ENCODE measurements around the gene LIMK2.
"Not testable (repeated sequence)": the region's sequence is repeated elsewhere in the genome, so short reads cannot be mapped to it uniquely, and the experiment has no call there.

Gene LIMK2

GRCh38 chr22:31288496-31289240 lies 76.6 kb downstream of the LIMK2 start:
- no peak for DNase-seq (ENCODE audit: extremely low read depth in 1 of 2, low read depth in 1 of 2)

- no peak for DNase-seq (ENCODE audit: extremely low read depth in 1 of 2, low read depth in 1 of 2)
Measured at GRCh38 chr22:31289344-31289743, 77.2 kb downstream of the LIMK2 start.

GRCh38 chr22:31290494-31291471 lies 78.7 kb downstream of the LIMK2 start:
- peak; percentile 88 to 91 for DNase-seq (ENCODE audit: extremely low read depth in 1 of 2, low read depth in 1 of 2)

GRCh38 chr22:31291481-31292235 lies 79.6 kb downstream of the LIMK2 start:
- no peak for DNase-seq (ENCODE audit: extremely low read depth in 1 of 2, low read depth in 1 of 2)

GRCh38 chr22:31292236-31292989 lies 80.3 kb downstream of the LIMK2 start, which contains the start of gene PIK3IP1:
TSS of gene PIK3IP1 (minus strand) at chr22:31292488. CDS start at chr22:31292344, 144 bp downstream.
- DNase-seq (ENCODE audit: extremely low read depth in 1 of 2, low read depth in 1 of 2) = peak; percentile 77

GRCh38 chr22:31295360-31295759 lies 83.3 kb downstream of the LIMK2 start:
- no peak for DNase-seq (ENCODE audit: extremely low read depth in 1 of 2, low read depth in 1 of 2)

- no peak for DNase-seq (ENCODE audit: extremely low read depth in 1 of 2, low read depth in 1 of 2)
Measured at GRCh38 chr22:31295831-31296657, 83.9 kb downstream of the LIMK2 start.

- no peak for DNase-seq (ENCODE audit: extremely low read depth in 1 of 2, low read depth in 1 of 2)
Measured at GRCh38 chr22:31300896-31301295, 88.8 kb downstream of the LIMK2 start.

GRCh38 chr22:31302006-31302405 lies 89.9 kb downstream of the LIMK2 start:
- no peak for DNase-seq (ENCODE audit: extremely low read depth in 1 of 2, low read depth in 1 of 2)

- DNase-seq (ENCODE audit: extremely low read depth in 1 of 2, low read depth in 1 of 2) = no peak
Measured at GRCh38 chr22:31302537-31302936, 90.4 kb downstream of the LIMK2 start.

GRCh38 chr22:31305194-31305593 lies 93.1 kb downstream of the LIMK2 start:
- DNase-seq (ENCODE audit: extremely low read depth in 1 of 2, low read depth in 1 of 2) = no peak

- DNase-seq (ENCODE audit: extremely low read depth in 1 of 2, low read depth in 1 of 2) = no peak
Measured at GRCh38 chr22:31308181-31308580, 96.1 kb downstream of the LIMK2 start.

GRCh38 chr22:31313366-31314147 lies 101.5 kb downstream of the LIMK2 start:
- peak in 1 of 2 donors; percentile 47 for DNase-seq (ENCODE audit: extremely low read depth in 1 of 2, low read depth in 1 of 2)

GRCh38 chr22:31314220-31314619 lies 102.1 kb downstream of the LIMK2 start:
- not testable (repeated sequence) for DNase-seq (ENCODE audit: extremely low read depth in 1 of 2, low read depth in 1 of 2)

- DNase-seq (ENCODE audit: extremely low read depth in 1 of 2, low read depth in 1 of 2) = no peak
Measured at GRCh38 chr22:31321421-31321820, 109.3 kb downstream of the LIMK2 start.

GRCh38 chr22:31323578-31324550 lies 111.8 kb downstream of the LIMK2 start:
- no peak for DNase-seq (ENCODE audit: extremely low read depth in 1 of 2, low read depth in 1 of 2)

GRCh38 chr22:31326877-31327276 lies 114.8 kb downstream of the LIMK2 start:
- DNase-seq (ENCODE audit: extremely low read depth in 1 of 2, low read depth in 1 of 2) = no peak
